Measurements from ENCODE around the gene GINS1. TPM values are rescaled to one million over a fixed set of nuclear protein-coding genes. Genes with fewer than 3 reads are reported as not detected.

The GINS1 gene
- polyA plus RNA-seq, 1 experiment = 2.7 TPM

DNA sequence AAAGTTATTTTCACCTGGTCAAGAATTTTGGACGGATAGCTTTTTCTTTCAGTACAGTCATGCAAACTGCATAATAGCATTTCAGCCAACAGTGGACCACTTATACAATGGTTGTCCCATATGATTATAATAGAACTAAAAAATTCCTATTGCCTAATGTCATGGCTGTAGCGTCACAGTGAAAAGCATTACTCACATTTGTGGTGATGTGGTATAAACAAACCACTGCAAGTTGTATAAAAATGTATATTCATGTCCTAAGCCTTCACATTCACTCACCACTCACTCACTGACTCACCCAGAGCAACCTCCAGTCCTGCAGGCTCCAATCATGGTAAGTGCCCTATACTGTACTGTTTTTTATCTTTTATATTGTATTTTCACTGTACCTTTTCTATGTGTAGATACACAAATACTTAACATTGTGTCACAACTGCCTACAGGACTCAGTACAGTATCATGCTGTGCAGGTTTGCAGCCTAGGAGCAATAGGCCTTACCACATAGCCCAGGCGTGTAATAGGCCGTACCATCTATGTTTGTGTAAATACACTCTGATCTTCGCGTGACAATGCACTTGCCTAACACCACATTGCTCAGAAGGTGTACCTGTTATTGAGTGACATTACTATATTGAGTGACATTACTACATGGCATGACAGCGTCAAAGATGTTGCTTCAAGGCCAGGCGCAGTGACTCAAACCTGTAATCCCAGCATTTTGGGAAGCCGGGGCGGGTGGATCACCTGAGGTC is 34.7 kb upstream of the GINS1 start:
- ChIA-PET POLR2A (no interaction called here), CTCF (no interaction called here)
- DNase-seq (ENCODE audit: low read depth) = peak; percentile 76
- H3K36me3 ChIP-seq (ENCODE audit: control insufficient read depth, insufficient read depth, low read length) = no peaks in the 10 kb centered on the region
- TF ChIP-seq, protein P1, sequence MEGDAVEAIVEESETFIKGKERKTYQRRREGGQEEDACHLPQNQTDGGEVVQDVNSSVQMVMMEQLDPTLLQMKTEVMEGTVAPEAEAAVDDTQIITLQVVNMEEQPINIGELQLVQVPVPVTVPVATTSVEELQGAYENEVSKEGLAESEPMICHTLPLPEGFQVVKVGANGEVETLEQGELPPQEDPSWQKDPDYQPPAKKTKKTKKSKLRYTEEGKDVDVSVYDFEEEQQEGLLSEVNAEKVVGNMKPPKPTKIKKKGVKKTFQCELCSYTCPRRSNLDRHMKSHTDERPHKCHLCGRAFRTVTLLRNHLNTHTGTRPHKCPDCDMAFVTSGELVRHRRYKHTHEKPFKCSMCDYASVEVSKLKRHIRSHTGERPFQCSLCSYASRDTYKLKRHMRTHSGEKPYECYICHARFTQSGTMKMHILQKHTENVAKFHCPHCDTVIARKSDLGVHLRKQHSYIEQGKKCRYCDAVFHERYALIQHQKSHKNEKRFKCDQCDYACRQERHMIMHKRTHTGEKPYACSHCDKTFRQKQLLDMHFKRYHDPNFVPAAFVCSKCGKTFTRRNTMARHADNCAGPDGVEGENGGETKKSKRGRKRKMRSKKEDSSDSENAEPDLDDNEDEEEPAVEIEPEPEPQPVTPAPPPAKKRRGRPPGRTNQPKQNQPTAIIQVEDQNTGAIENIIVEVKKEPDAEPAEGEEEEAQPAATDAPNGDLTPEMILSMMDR (IDR thresholded peaks at IDR 0.05; ENCODE audit: insufficient read depth, low read depth, low read length) = no peak
- no peak overlapping the region for H3K4me3 ChIP-seq (ENCODE audit: low read depth, low read length)
- no peaks in the 10 kb centered on the region for H3K27me3 ChIP-seq (ENCODE audit: control insufficient read depth, insufficient read depth, low read length)

- CTCF ChIA-PET = no interaction called here
- no peak for DNase-seq (ENCODE audit: low read depth)
- TF ChIP-seq, protein P1 (IDR thresholded peaks at IDR 0.05; ENCODE audit: insufficient read depth, low read depth, low read length) = no peak
- Histone ChIP-seq H3K27me3 (ENCODE audit: control insufficient read depth, insufficient read depth, low read length) (no peaks in the 10 kb centered on the region), H3K4me3 (ENCODE audit: low read depth, low read length) (no peak overlapping the region), H3K36me3 (ENCODE audit: control insufficient read depth, insufficient read depth, low read length) (no peaks in the 10 kb centered on the region)
- POLR2A ChIA-PET = no interaction called here
Measured at GRCh38 chr20:25374842-25375241, 32.6 kb upstream of the GINS1 start.

DNA sequence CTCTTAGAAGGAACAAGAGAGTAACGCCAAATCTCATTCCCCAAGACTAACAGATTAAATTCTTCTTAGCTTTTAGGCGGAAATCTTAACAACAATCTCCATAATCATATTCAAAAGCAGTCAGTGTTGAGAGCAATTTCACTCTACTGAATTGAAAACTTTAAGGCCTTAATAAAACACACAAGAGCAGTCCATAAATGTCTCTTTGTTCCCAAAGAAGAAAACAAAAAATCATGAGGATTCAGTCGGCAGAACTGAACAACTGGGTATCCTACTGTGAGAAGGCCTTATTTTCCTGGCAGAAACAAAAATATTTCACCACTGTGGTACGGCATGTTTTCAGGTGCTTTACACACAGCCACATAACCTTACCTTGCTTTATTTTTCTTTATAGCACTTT is 31.2 kb upstream of the GINS1 start:
- ChIA-PET CTCF (no interaction called here), POLR2A (no interaction called here)
- Histone ChIP-seq H3K27me3 (ENCODE audit: control insufficient read depth, insufficient read depth, low read length) (no peaks in the 10 kb centered on the region), H3K36me3 (ENCODE audit: control insufficient read depth, insufficient read depth, low read length) (no peaks in the 10 kb centered on the region), H3K4me3 (ENCODE audit: low read depth, low read length) (no peak overlapping the region)
- DNase-seq (ENCODE audit: low read depth) = no peak
- TF ChIP-seq, protein P1 (IDR thresholded peaks at IDR 0.05; ENCODE audit: insufficient read depth, low read depth, low read length) = no peak

DNA sequence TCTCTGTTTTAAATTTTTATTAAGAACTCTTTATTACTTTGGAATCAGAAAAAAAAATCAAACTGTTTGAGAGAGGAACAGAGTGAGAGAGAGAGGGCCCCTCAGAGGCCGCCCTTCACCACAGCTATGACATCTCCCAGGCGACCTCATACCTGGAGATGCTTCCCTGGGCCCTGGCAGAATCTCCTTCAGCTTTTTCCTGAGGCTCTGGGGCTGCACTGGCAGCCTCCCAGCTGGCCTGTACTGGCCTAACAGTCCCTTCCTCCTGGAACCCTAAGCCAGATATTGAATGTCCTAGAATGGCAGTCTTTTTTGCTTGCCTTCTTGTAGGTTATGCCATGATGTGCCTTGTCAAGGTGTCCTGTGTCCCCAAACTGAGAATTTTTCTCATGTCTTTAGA is 30.6 kb upstream of the GINS1 start:
- Histone ChIP-seq H3K27me3 (ENCODE audit: control insufficient read depth, insufficient read depth, low read length) (no peaks in the 10 kb centered on the region), H3K4me3 (ENCODE audit: low read depth, low read length) (no peak overlapping the region), H3K36me3 (ENCODE audit: control insufficient read depth, insufficient read depth, low read length) (peaks cover under 1% of the 10 kb centered on the region; the same call in 1 of the 2 replicates)
- CTCF ChIA-PET = interaction anchor here (0.7 kb wide), 1 partner anchor 672 kb away, joined by 3 read pairs; no protein-coding TSS in a partner anchor
- TF ChIP-seq, protein P1 (IDR thresholded peaks at IDR 0.05; ENCODE audit: insufficient read depth, low read depth, low read length) = no peak
- POLR2A ChIA-PET = no interaction called here
- no peak for DNase-seq (ENCODE audit: low read depth)

DNA sequence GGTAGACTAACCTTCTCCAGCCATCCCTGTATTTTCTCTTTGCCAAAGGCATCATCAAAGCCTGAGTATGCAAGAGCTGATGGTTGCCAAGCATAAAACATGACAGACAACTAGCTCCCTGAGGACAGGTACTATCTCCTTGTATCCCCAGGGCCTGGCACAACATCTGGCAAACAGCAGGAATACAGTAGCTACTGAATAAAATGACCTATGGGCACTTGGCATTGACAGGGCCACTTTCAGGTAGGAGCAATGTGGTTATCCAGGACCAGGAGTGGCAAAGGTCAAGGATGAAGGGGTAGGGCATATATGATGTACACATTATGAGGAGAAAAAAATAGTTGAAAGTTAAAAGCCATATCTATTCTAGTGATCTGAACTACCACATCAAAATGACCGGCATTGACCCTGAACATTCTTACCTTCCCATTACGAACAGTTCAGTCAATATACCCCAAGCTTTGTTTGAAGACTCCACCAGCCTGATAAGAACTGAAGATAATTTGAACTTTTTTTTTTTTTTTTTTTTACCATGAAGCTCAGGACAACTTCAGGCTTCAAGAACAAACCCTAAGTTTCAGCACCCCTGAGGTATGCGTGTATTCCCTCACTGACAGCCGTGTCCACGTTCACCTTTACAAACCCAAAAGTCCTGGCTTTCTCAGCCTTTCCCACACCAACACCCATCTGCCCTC is 29.1 kb upstream of the GINS1 start:
- TF ChIP-seq, protein P1 (IDR thresholded peaks at IDR 0.05; ENCODE audit: insufficient read depth, low read depth, low read length) = no peak
- Histone ChIP-seq H3K4me3 (ENCODE audit: low read depth, low read length) (no peak overlapping the region), H3K27me3 (ENCODE audit: control insufficient read depth, insufficient read depth, low read length) (no peaks in the 10 kb centered on the region), H3K36me3 (ENCODE audit: control insufficient read depth, insufficient read depth, low read length) (peaks cover 3% of the 10 kb centered on the region; the same call in 1 of the 2 replicates)
- POLR2A ChIA-PET = interaction anchor here (0.6 kb wide), 1 partner anchor 589 kb away, joined by 14 read pairs; no protein-coding TSS in a partner anchor
- CTCF ChIA-PET = no interaction called here
- no peak for DNase-seq (ENCODE audit: low read depth)
